Duodenal mucosa (tissue), 2 donors: ENCODE results near the gene CHCHD3.

Source experiments
- H3K27ac ChIP-seq: one replicate; pipeline ENCODE4 v1.7.0; 2013; ENCODE audit warnings: low read depth, low read length
- H3K27me3 ChIP-seq, 2 donors: one replicate each; pipeline ENCODE4 v1.7.0; 2013; ENCODE audit warnings: low read length in 2 of 2, control low read depth in 1 of 2; ENCODE audit not compliant: insufficient read depth in 2 of 2, control insufficient read depth in 1 of 2
- H3K36me3 ChIP-seq, 2 donors: one replicate each; pipeline ENCODE4 v1.7.0; 2013; ENCODE audit warnings: low read length in 2 of 2, control low read depth in 1 of 2; ENCODE audit not compliant: insufficient read depth in 2 of 2, control insufficient read depth in 1 of 2
- H3K4me1 ChIP-seq, 2 donors: one replicate each; pipeline ENCODE4 v1.7.0; 2013; ENCODE audit warnings: low read length in 2 of 2, control low read depth in 1 of 2; ENCODE audit not compliant: insufficient read depth in 2 of 2, control insufficient read depth in 1 of 2
- H3K4me3 ChIP-seq, 2 donors: one replicate each; pipeline ENCODE4 v1.7.0; 2013; ENCODE audit warnings: low read length in 2 of 2, low read depth in 1 of 2
- H3K9ac ChIP-seq, 2 donors: one replicate each; pipeline ENCODE4 v1.7.0; 2013; ENCODE audit warnings: low read length in 2 of 2, low read depth in 1 of 2
- H3K9me3 ChIP-seq, 2 donors: one replicate each; pipeline ENCODE4 v1.7.0; 2013; ENCODE audit warnings: low read length in 2 of 2, control low read depth in 1 of 2; ENCODE audit not compliant: control insufficient read depth in 1 of 2

Gene CHCHD3

DNA sequence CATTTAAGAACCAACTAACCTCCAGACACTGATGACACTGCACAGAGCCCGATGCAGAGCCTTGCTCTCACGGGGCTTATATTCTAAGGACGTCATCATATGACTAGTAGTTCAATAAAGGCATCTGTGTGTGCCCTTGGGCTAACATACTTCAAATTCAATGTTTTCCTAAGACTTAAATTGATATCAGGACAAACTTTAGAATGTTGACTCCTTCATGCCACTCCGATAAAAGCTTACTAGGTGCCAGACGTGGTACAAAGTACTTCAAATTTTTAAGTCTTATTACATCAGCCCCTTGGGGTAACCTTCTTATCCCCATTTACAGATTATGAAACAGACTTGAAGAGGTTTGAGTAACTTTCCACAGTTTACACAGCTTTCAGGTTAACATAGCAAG, 314.5 kb downstream of the CHCHD3 start:
- Histone ChIP-seq H3K27ac (no peak overlapping the region), H3K9ac (no peak overlapping the region), H3K36me3 (no peaks in the 10 kb centered on the region), H3K4me1 (peaks cover 0 to 4% of the 10 kb centered on the region in 2 donors), H3K4me3 (no peak overlapping the region), H3K9me3 (peaks cover 6 to 11% of the 10 kb centered on the region in 2 donors), H3K27me3 (no peaks in the 10 kb centered on the region)

DNA sequence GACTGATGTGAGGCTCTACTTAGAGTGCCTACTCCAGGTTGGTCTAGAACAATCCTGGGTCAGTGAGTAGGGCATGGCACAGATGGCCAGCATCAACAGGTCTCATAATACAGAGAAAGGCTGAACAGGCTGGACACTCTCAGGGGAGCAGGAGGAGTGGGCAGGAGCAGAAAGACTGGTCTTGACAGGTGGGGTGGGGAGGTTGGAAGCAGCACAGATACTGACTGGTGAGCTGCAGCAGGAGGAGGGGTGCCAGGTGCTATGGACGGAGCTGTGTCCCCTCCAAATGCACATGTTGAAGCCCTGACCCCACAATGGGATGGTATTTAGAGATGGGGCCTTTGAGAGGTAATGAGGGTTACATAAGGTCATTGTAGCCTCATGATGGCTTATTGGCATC, 315.2 kb downstream of the CHCHD3 start:
- Histone ChIP-seq H3K9me3 (peaks cover 6 to 11% of the 10 kb centered on the region in 2 donors), H3K9ac (no peak overlapping the region), H3K27ac (no peak overlapping the region), H3K4me1 (peaks cover 0 to 4% of the 10 kb centered on the region in 2 donors), H3K27me3 (no peaks in the 10 kb centered on the region), H3K4me3 (no peak overlapping the region), H3K36me3 (no peaks in the 10 kb centered on the region)

DNA sequence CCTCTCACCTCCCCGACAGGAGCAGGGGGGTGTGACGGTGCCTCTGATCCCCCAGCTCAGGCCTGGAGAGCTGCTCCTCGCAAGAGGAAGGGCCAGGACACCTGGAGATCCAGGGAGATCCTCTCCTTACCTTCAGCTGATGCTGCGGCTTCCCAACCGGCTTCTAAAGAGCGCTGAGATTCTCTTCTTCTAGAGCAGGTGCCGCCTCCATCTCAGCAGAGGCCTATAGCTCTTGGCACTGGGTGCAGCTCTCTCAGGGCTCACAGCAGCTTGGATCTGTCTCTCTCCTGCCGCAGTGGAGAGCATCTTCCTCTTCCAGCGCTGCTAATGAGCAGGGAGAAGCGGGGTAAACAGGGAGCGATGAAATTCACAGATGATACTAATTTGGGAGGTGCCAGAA, 316.0 kb downstream of the CHCHD3 start:
- Histone ChIP-seq H3K4me1 (no peaks in the 10 kb centered on the region), H3K9ac (no peak overlapping the region), H3K36me3 (no peaks in the 10 kb centered on the region), H3K4me3 (no peak overlapping the region), H3K9me3 (peaks cover 6 to 11% of the 10 kb centered on the region in 2 donors), H3K27ac (no peak overlapping the region), H3K27me3 (no peaks in the 10 kb centered on the region)

- H3K4me1 ChIP-seq: no peaks in the 10 kb centered on the region
- no peak overlapping the region for H3K4me3 ChIP-seq
- no peak overlapping the region for H3K27ac ChIP-seq
- H3K9me3 ChIP-seq: peaks cover 6 to 8% of the 10 kb centered on the region in 2 donors
- no peak overlapping the region for H3K9ac ChIP-seq
- H3K27me3 ChIP-seq: no peaks in the 10 kb centered on the region
- no peaks in the 10 kb centered on the region for H3K36me3 ChIP-seq
Measured at GRCh38 chr7:132764762-132765161, 317.1 kb downstream of the CHCHD3 start.

- no peak overlapping the region for H3K4me3 ChIP-seq
Measured at GRCh38 chr7:132760866-132761265, 321.0 kb downstream of the CHCHD3 start.

GRCh38 chr7:132760244-132760623, 321.7 kb downstream of the CHCHD3 start:
- Histone ChIP-seq H3K4me1 (no peaks in the 10 kb centered on the region), H3K9ac (no peak overlapping the region), H3K9me3 (no peaks in the 10 kb centered on the region), H3K36me3 (no peaks in the 10 kb centered on the region), H3K4me3 (no peak overlapping the region), H3K27ac (no peak overlapping the region), H3K27me3 (no peaks in the 10 kb centered on the region)

More at GRCh38 chr7:132760866-132761265, 321.0 kb downstream of the CHCHD3 start:
- Histone ChIP-seq H3K36me3 (no peaks in the 10 kb centered on the region), H3K9me3 (no peaks in the 10 kb centered on the region), H3K27ac (no peak overlapping the region), H3K9ac (no peak overlapping the region), H3K4me1 (no peaks in the 10 kb centered on the region), H3K27me3 (no peaks in the 10 kb centered on the region)

DNA sequence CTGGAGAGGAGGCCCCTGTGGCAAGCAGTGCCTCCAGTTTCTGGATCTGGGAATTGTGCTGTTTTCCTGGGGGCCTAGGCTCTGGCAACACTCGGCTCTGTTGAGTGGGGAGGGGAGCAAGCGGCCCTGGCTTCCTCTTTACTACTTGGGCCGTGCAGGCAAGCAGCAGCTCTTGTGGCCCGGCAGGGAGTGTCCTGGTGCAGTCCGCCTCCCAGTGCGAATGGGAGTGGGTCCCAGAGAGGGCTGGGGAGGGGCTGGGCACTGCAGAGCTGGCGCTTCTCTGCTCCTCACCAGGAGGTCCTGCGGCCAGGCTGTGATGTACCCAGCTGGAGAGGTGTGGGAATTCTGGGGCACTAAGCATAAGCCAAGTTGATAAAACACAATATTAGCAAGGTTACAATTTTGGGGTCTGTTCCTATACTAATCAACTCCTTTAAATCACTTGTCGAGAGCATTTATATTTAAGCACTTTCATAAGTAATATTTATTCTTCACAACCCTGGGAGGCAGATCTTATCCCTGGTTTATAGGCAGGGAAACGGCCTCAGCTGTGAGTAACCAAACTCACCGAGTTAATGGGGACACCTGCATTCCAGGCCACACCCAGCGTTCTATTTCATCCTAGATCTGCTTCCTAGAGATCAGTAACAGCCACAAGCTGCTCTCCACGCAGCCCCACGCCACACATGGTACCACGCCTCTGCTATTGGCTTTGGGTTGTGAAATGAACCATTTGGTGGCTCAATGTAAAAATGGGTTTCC, 322.2 kb downstream of the CHCHD3 start:
- Histone ChIP-seq H3K9me3 (no peaks in the 10 kb centered on the region), H3K4me3 (no peak overlapping the region), H3K27ac (no peak overlapping the region), H3K9ac (no peak overlapping the region), H3K36me3 (no peaks in the 10 kb centered on the region), H3K27me3 (no peaks in the 10 kb centered on the region), H3K4me1 (no peaks in the 10 kb centered on the region)

DNA sequence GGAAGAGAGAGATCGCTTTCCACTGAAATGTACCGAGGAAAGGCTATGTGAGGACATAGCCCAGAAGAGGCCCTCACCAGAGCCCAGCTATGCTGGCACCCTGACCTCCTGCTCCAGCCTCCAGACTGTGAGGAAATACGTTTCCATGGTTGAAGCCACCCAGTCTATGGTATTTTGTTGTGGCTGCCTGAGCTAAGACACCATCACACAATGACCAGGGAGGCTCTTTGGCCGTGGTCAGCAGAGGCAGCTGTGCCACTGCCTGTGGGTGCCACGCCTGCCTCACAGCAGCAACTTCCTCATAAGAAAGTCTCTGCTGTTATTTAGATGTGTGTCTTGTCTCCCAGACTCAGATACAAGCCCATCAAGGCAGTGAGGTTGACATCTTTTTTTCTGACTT, 322.9 kb downstream of the CHCHD3 start:
- H3K9me3 ChIP-seq: no peaks in the 10 kb centered on the region
- H3K36me3 ChIP-seq: no peaks in the 10 kb centered on the region
- H3K27me3 ChIP-seq: no peaks in the 10 kb centered on the region
- no peaks in the 10 kb centered on the region for H3K4me1 ChIP-seq
- no peak overlapping the region for H3K9ac ChIP-seq
- H3K4me3 ChIP-seq: no peak overlapping the region
- no peak overlapping the region for H3K27ac ChIP-seq

GRCh38 chr7:132757783-132758182, 324.1 kb downstream of the CHCHD3 start:
- Histone ChIP-seq H3K4me3 (no peak overlapping the region), H3K27ac (no peak overlapping the region), H3K27me3 (no peaks in the 10 kb centered on the region), H3K9me3 (no peaks in the 10 kb centered on the region), H3K4me1 (no peaks in the 10 kb centered on the region), H3K36me3 (no peaks in the 10 kb centered on the region), H3K9ac (no peak overlapping the region)

GRCh38 chr7:132756484-132756990, 325.4 kb downstream of the CHCHD3 start:
- Histone ChIP-seq H3K27me3 (no peaks in the 10 kb centered on the region), H3K4me3 (no peak overlapping the region), H3K9ac (no peak overlapping the region), H3K9me3 (no peaks in the 10 kb centered on the region), H3K4me1 (no peaks in the 10 kb centered on the region), H3K27ac (no peak overlapping the region), H3K36me3 (no peaks in the 10 kb centered on the region)
